Upper lobe of left lung (tissue), 4 donors: ENCODE results near the gene CASP6.

Experiments used
- POLR2A ChIP-seq, 4 donors: fragments of 450-650 bp; IDR thresholded peaks; one replicate each; pipeline ENCODE4 v1.5.1; 2016 to 2017; ENCODE audit warnings: antibody characterized with exemption in 4 of 4, mild to moderate bottlenecking in 2 of 4
- POLR2AphosphoS5 ChIP-seq, 2 donors: sonication (generic); formaldehyde crosslinking; IDR thresholded peaks; one replicate each; pipeline ENCODE4 v1.5.1; 2017; ENCODE audit warnings: antibody characterized with exemption in 2 of 2
- TF ChIP-seq, protein P1 (sequence below), 6 experiments: fragments of 450-650 bp in 4 of 6; fragments of 200-600 bp in 2 of 6; sonication (generic) in 2 of 6; IDR thresholded peaks; one replicate each; pipeline ENCODE4 v1.5.1; 2016 to 2019; ENCODE audit warnings: antibody characterized with exemption in 6 of 6

DNA sequence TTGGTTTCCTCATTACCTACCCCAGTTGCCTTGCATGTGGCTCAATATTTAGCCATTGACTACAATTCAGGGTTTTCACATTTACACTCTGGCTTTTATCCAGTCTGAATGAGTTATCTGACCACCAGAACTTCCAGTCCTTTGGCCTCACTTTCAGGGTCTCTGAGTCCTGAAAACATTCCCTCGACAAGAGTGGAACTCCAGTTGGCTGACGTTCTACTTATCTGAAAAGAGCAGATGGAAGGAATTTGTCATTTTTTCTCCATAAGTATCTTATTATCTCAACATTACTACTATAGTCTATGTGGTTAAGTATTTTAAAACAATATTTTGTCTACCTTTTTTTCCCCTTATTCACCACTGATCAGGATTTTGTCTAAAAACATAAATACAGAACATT lies 5.2 kb upstream of the CASP6 start:
- TF ChIP-seq, protein P1, sequence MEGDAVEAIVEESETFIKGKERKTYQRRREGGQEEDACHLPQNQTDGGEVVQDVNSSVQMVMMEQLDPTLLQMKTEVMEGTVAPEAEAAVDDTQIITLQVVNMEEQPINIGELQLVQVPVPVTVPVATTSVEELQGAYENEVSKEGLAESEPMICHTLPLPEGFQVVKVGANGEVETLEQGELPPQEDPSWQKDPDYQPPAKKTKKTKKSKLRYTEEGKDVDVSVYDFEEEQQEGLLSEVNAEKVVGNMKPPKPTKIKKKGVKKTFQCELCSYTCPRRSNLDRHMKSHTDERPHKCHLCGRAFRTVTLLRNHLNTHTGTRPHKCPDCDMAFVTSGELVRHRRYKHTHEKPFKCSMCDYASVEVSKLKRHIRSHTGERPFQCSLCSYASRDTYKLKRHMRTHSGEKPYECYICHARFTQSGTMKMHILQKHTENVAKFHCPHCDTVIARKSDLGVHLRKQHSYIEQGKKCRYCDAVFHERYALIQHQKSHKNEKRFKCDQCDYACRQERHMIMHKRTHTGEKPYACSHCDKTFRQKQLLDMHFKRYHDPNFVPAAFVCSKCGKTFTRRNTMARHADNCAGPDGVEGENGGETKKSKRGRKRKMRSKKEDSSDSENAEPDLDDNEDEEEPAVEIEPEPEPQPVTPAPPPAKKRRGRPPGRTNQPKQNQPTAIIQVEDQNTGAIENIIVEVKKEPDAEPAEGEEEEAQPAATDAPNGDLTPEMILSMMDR (IDR thresholded peaks at IDR 0.05): no peak
- TF ChIP-seq POLR2A (IDR thresholded peaks at IDR 0.05): no peak
- no peak for TF ChIP-seq POLR2AphosphoS5 (IDR thresholded peaks at IDR 0.05)
